MM.1S (cell line): Measurements from ENCODE around the gene ESCO1.
"Not testable (repeated sequence)": the region's sequence is repeated elsewhere in the genome, so short reads cannot be mapped to it uniquely, and the experiment has no call there.

Experiments used
- DNase-seq: peaks from one replicate; pipeline ENCODE4 v3.0.0-alpha.2; 2015
- H2AFZ ChIP-seq: fragments of 300-600 bp; sonication (generic); 2 replicates; pipeline ENCODE4 v1.6.0; 2016; ENCODE audit warnings: antibody characterized with exemption, low read length
- H3F3A ChIP-seq: fragments of 300-600 bp; sonication (generic); 2 replicates; pipeline ENCODE4 v1.6.1; 2016; ENCODE audit warnings: mild to moderate bottlenecking, antibody characterized with exemption, low read length, moderate library complexity, mixed read lengths; ENCODE audit not compliant: insufficient read depth
- H3K27ac ChIP-seq: fragments of 300-600 bp; sonication (generic); 2 replicates; pipeline ENCODE4 v1.5.1; 2016; ENCODE audit warnings: mild to moderate bottlenecking, low read length
- H3K27me3 ChIP-seq: fragments of 300-600 bp; sonication (generic); replicated peaks from 2 replicates; pipeline ENCODE4 v1.6.0; 2016; ENCODE audit warnings: low read length; ENCODE audit not compliant: insufficient read depth
- H3K36me3 ChIP-seq: fragments of 300-600 bp; sonication (generic); replicated peaks from 2 replicates; pipeline ENCODE4 v1.6.1; 2016; ENCODE audit warnings: mild to moderate bottlenecking, low read length, mixed read lengths; ENCODE audit not compliant: insufficient read depth
- H3K4me1 ChIP-seq: fragments of 300-600 bp; sonication (generic); 2 replicates; pipeline ENCODE4 v1.6.1; 2016; ENCODE audit warnings: low read length, mixed read lengths
- H3K4me2 ChIP-seq: fragments of 300-600 bp; sonication (generic); 2 replicates; pipeline ENCODE4 v1.6.0; 2016; ENCODE audit warnings: low read depth, low read length
- H3K4me3 ChIP-seq: fragments of 300-600 bp; sonication (generic); 2 replicates; pipeline ENCODE4 v1.5.1; 2016; ENCODE audit warnings: low read length, mixed read lengths
- H3K79me2 ChIP-seq: fragments of 300-600 bp; sonication (generic); 2 replicates; pipeline ENCODE4 v1.6.1; 2016; ENCODE audit warnings: mixed run types, low read length, mixed read lengths
- H3K9ac ChIP-seq: fragments of 300-600 bp; sonication (generic); 2 replicates; pipeline ENCODE4 v1.6.1; 2016; ENCODE audit warnings: low read length, mixed read lengths
- H3K9me2 ChIP-seq: fragments of 300-600 bp; sonication (generic); replicated peaks from 2 replicates; pipeline ENCODE4 v1.6.1; 2016; ENCODE audit warnings: mild to moderate bottlenecking, low read length, mixed read lengths; ENCODE audit not compliant: insufficient read depth
- H3K9me3 ChIP-seq: fragments of 300-600 bp; sonication (generic); replicated peaks from 2 replicates; pipeline ENCODE4 v1.6.1; 2016; ENCODE audit warnings: mild to moderate bottlenecking, low read length, mixed read lengths; ENCODE audit not compliant: insufficient read depth
- H4K20me1 ChIP-seq: fragments of 300-600 bp; sonication (generic); 2 replicates; pipeline ENCODE4 v1.6.1; 2016; ENCODE audit warnings: mild to moderate bottlenecking, low read length, moderate library complexity, mixed read lengths; ENCODE audit not compliant: insufficient read depth
- EZH2 ChIP-seq: fragments of 300-600 bp; sonication (generic); optimal IDR thresholded peaks from 2 replicates; pipeline ENCODE3; 2017; ENCODE audit warnings: low read depth, mild to moderate bottlenecking, antibody characterized with exemption, low read length, mixed read lengths
- EZH2phosphoT487 ChIP-seq: fragments of 300-600 bp; sonication (generic); IDR thresholded peaks from 2 replicates; pipeline ENCODE4 v1.6.1; 2018; ENCODE audit warnings: antibody characterized with exemption, low read length
- TF ChIP-seq, protein P1 (sequence below): fragments of 300-600 bp; sonication (generic); IDR thresholded peaks from 2 replicates; pipeline ENCODE4 v1.5.1; 2016; ENCODE audit warnings: antibody characterized with exemption, low read length, mixed read lengths

ESCO1 gene

DNA sequence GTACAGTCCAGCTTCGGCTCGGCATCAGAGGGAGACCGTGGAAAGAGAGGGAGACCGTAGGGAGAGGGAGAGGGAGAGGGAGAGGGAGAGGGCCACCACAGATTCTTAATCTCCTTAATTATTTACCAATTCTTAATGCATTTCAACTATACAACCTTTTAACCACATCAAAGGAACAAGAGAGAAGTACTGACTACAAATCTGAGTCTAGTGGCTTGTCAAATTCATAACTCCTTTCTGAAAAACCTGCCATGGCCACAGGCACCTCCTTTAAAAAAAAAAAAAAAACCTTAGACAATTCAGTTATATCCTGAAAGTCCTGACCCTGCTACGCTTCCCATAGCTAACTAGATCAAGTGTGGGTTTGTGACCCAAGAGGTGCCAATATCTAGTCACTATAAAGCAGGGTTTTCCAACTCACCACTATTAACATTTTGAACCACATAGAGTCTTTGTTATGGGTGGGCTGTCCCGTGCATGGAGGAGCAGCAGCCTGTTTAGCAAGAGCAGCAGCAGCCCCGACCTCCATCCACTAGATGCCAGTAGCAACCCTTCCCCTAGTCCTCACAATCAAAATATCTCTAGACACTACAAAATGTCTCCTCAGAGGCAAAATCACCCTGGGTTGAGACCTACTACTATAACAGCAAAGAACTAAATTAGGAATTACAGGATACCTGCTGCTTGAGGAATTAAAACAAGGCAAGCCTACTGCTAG is 6.8 kb downstream of the ESCO1 start:
- no peaks in the 10 kb centered on the region for H3F3A ChIP-seq
- no peak overlapping the region for H2AFZ ChIP-seq
- H3K36me3 ChIP-seq, result no peaks in the 10 kb centered on the region
- no peak overlapping the region for H3K4me3 ChIP-seq
- no peak overlapping the region for H3K9ac ChIP-seq
- TF ChIP-seq, protein P1, sequence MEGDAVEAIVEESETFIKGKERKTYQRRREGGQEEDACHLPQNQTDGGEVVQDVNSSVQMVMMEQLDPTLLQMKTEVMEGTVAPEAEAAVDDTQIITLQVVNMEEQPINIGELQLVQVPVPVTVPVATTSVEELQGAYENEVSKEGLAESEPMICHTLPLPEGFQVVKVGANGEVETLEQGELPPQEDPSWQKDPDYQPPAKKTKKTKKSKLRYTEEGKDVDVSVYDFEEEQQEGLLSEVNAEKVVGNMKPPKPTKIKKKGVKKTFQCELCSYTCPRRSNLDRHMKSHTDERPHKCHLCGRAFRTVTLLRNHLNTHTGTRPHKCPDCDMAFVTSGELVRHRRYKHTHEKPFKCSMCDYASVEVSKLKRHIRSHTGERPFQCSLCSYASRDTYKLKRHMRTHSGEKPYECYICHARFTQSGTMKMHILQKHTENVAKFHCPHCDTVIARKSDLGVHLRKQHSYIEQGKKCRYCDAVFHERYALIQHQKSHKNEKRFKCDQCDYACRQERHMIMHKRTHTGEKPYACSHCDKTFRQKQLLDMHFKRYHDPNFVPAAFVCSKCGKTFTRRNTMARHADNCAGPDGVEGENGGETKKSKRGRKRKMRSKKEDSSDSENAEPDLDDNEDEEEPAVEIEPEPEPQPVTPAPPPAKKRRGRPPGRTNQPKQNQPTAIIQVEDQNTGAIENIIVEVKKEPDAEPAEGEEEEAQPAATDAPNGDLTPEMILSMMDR, result no peak
- no peak for TF ChIP-seq EZH2
- TF ChIP-seq EZH2phosphoT487, result no peak
- no peaks in the 10 kb centered on the region for H3K27me3 ChIP-seq
- H3K4me1 ChIP-seq, result 0 out of 2 replicates have a peak, but pooled peaks cover 1% of the 10 kb centered on the region
- no peak overlapping the region for H3K4me2 ChIP-seq
- 0 out of 2 replicates have a peak, but pooled peaks cover 1% of the 10 kb centered on the region for H4K20me1 ChIP-seq
- H3K27ac ChIP-seq, result no peak overlapping the region
- H3K9me3 ChIP-seq, result no peaks in the 10 kb centered on the region
- H3K9me2 ChIP-seq, result no peaks in the 10 kb centered on the region
- DNase-seq, result no peak
- peaks cover 65% of the 10 kb centered on the region for H3K79me2 ChIP-seq

DNA sequence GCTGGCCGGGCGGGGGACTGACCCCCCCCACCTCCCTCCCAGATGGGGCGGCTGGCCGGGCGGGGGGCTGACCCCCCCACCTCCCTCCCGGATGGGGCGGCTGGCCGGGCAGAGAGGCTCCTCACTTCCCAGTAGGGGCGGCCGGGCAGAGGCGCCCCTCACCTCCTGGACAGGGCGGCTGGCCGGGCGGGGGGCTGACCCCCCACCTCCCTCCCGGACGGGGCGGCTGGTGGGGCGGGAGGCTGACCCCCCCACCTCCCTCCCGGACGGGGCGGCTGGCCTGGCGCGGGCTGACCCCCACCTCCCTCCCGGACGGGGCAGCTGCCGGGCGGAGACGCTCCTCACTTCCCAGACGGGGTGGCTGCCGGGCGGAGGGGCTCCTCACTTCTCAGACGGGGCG is 8.1 kb downstream of the ESCO1 start:
- not testable (repeated sequence) for H3K9me2 ChIP-seq, H3K27ac ChIP-seq, H4K20me1 ChIP-seq, H3K4me2 ChIP-seq, H3K9ac ChIP-seq, H3K4me1 ChIP-seq, H3K4me3 ChIP-seq, H3F3A ChIP-seq, H2AFZ ChIP-seq, H3K36me3 ChIP-seq, H3K27me3 ChIP-seq, DNase-seq, H3K9me3 ChIP-seq
- H3K79me2 ChIP-seq, result peaks cover 66% of the 10 kb centered on the region

DNA sequence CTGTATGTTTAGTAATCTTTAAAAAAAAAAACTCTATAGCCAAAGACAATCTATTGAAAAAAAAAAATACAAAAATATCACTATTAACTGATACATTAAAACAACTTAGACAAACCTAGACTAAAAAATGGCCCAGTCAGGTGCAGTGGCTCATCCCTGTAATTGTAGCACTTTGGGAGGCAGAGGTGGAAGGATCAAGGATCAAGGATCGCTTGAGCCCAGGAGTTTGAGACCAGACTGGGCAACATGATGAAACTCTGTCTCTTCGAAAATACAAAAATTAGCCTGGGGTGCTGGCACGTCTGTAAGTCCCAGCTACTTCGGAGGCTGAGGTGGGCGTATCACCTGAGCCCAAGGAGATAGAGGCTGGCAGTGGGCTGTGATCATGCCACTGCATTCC is 16.1 kb downstream of the ESCO1 start:
- Histone ChIP-seq H3K27me3 (no peaks in the 10 kb centered on the region), H2AFZ (no peak overlapping the region), H3K9ac (no peak overlapping the region), H4K20me1 (no peaks in the 10 kb centered on the region), H3K79me2 (peaks cover 44% of the 10 kb centered on the region), H3K4me2 (no peak overlapping the region), H3F3A (no peaks in the 10 kb centered on the region), H3K9me3 (no peaks in the 10 kb centered on the region), H3K27ac (no peak overlapping the region), H3K4me1 (no peaks in the 10 kb centered on the region), H3K4me3 (no peak overlapping the region), H3K36me3 (no peaks in the 10 kb centered on the region), H3K9me2 (no peaks in the 10 kb centered on the region)
- DNase-seq, result no peak
- TF ChIP-seq EZH2phosphoT487 (no peak), EZH2 (no peak)
- TF ChIP-seq, protein P1, result no peak

DNA sequence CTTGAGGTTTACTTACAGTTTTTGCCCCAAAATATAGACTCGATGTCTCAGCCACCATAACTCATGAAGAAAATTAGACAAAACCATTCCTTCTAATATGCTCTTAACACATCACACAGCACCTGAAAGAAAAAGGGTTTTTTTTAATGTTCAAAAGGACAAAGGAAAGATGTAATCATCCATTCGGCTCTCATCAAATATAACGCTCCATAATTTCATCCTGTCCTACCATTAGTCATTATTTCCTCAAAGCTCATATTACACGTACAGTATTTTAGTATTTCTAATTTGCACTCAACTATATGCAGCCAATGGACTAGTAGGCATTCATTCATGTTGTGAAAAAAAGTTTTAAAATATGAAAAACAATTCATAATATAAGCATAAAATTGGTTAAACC is 24.8 kb downstream of the ESCO1 start:
- Histone ChIP-seq H3F3A (no peaks in the 10 kb centered on the region), H3K4me3 (no peak overlapping the region), H3K36me3 (peaks cover 8% of the 10 kb centered on the region; the same call in 1 of the 2 replicates), H3K27me3 (no peaks in the 10 kb centered on the region), H4K20me1 (no peaks in the 10 kb centered on the region), H3K4me1 (no peaks in the 10 kb centered on the region), H3K27ac (no peak overlapping the region), H3K79me2 (peaks cover 6% of the 10 kb centered on the region), H2AFZ (no peak overlapping the region), H3K9ac (no peak overlapping the region), H3K9me2 (no peaks in the 10 kb centered on the region), H3K4me2 (no peak overlapping the region), H3K9me3 (no peaks in the 10 kb centered on the region)
- no peak for DNase-seq
- TF ChIP-seq, protein P1, result no peak
- TF ChIP-seq EZH2 (no peak), EZH2phosphoT487 (no peak)
